EL (cell line): ENCODE measurements around the gene CDKN2D.

ENCODE experiments used
- DNase-seq: peaks from one replicate; pipeline ENCODE4 v3.0.0-alpha.2; 2016

Gene CDKN2D

DNA sequence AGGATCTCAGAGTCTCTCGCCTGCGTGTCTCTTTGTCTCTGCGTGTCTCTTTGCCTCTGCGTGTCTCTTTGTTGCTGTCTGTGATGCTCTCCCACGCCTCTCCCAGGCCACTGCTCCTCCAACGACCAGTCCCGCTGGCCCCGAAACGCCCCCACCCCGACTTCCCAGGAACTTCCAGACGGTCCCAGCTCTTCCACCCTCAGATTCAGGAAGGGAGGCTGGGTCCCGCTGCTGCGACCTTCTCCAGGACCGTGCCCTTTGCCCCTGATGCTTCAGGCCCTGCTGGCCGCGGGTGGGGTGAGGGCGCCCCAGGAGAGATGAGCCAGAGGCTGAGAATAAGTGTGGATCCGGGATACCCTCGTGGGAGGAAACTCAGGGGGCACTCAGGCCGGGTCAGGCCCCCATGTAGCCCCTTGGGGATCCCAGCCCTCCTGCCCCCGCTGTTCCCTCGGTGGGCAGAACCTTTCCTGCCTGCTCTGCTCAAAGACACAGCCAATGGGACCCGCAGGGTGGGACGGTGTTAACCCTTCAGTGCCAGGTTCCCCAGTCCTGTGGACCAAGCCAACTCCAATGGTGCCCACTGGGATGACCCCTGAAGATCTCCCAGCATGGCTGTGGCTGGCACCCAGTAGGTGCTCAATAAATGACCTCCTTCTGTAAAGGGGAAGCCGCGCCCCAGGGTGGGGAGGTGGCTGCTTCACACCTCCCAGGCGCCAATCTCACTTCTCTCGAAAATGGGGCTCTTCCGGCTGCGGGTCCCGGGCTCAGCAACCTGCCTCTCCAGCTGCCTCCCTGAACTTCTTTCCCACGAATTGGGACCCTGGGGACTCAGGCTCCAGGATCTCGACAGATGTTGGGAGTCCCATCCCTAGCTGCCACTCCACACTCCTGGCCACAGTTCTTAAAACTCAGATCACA lies 50.1 kb downstream of the CDKN2D start:
- no peak for DNase-seq

DNA sequence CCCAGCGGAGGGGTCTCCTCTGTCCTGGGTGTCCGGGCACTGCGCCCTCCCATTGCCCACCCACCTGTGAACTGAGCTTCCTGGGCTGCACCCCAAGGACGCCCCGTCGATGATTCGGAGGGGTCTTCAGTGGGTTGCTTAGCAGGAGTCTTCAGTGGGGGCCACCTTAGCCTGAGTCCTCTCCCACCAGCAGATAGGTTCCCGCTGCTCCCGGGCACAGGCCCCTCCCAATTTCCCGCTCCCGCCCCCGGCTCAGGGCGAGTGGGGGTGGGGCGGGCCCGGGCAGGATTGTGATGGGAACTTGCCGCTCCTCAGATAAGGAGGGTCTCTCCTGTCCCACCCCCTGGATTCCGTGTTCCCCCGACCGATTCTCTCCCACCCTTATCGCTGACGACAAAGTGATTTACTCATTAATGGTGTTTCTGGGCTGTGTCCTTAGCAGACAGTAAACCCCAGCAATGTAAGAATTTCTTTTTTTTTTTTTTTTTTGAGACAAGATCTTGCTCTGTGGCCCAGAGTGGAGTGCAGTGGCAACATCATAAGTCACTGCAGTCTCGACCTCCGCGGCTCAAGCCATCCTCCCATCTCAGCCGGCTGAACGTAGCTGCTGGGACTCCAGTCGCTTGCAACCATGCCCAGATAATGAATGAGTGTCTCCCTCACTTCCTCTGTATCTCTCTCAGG lies 50.9 kb downstream of the CDKN2D start:
- DNase-seq = peak; percentile 46

DNA sequence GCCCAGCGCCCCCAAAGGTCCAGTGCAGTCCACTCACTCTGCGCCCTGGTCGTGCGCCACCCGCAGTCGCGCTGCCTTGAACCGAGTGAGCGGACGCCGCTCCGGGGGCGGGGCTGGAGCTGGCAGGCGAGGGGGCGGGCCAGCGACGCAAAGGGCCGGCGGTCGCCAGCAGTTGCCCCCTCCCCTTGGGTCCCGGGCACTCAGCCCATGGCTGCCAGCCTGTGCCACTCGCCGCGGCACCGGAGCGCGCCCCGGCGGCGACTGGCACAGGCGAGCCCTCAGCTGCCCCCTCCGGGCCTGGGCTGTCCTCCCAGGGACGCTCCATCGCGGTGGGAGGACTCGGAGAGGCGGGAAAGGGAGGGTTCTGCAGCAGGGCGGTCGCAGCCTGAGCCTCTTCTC lies 51.4 kb downstream of the CDKN2D start, which contains the start of gene S1PR5:
Gene S1PR5 (minus strand): TSS at position 87 of the 399 bp plus-strand sequence. CDS start 2,436 bp downstream, outside the sequence.
- DNase-seq = peak; percentile 38

DNA sequence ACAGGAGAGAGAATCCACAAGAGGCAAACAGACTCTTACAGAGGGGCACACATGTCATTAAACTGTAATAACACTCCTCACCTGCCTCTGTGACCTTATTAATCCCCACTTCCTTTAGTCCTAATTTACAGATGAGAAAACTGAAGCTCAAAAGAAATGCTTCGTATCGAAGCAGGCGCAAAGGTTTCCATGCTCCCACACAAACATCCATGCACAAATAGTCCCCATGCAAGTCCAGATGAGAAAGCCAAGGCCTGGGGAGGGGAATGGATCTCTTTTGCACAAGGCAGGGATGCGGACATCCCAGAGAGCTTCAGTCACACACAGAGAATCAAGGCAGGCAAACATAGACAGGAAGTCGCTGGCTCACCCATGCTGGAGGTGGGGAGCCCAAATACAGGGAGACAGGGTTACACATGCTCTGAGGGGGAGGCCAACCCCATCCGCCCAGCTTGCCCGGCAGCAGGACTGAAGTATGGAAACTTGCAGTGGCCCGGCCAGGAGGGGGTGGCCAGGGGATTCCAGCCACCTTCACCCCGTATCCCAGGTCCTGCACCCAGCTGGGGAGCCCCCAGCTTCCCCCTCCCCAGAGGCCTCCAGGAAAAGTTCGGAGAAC lies 52.0 kb downstream of the CDKN2D start:
- DNase-seq = peak; percentile 50
